Measurements from ENCODE around the gene CAV1. TPM values are rescaled to one million over a fixed set of nuclear protein-coding genes. Genes with fewer than 3 reads are reported as not detected.

CAV1 gene
- total RNA-seq, 1 donor: 1.5 TPM

GRCh38 chr7:116516324-116516723, 8.5 kb upstream of the CAV1 start:
- Histone ChIP-seq H3K27me3 (ENCODE audit: insufficient read depth, low read length) (peaks cover 35% of the 10 kb centered on the region), H3K4me1 (ENCODE audit: insufficient read depth, low read length) (no peaks in the 10 kb centered on the region), H3K9me3 (ENCODE audit: low read depth, low read length) (no peaks in the 10 kb centered on the region), H3K4me3 (ENCODE audit: low read length) (no peak overlapping the region)

DNA sequence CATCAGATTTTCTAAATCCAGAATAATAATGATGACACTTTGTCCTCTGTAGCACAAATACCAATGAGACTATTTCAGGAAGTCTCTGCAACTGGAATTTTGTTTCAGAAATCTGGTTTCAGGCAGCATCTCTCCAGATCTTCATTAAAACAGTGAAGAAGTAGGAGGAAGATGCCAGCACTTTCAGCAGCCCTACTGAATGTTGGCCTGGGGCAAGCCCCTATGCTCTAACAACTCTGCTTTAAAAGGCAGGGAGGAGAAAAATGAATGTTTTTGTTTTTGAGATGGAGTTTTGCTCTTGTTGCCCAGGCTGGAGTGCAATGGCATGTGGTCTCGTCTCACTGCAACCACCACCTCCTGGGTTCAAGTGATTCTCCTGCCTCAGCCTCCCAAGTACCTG, 7.2 kb upstream of the CAV1 start:
- Histone ChIP-seq H3K9me3 (ENCODE audit: low read depth, low read length) (no peaks in the 10 kb centered on the region), H3K4me3 (ENCODE audit: low read length) (no peak overlapping the region), H3K27me3 (ENCODE audit: insufficient read depth, low read length) (peaks cover 47% of the 10 kb centered on the region), H3K4me1 (ENCODE audit: insufficient read depth, low read length) (no peaks in the 10 kb centered on the region)

DNA sequence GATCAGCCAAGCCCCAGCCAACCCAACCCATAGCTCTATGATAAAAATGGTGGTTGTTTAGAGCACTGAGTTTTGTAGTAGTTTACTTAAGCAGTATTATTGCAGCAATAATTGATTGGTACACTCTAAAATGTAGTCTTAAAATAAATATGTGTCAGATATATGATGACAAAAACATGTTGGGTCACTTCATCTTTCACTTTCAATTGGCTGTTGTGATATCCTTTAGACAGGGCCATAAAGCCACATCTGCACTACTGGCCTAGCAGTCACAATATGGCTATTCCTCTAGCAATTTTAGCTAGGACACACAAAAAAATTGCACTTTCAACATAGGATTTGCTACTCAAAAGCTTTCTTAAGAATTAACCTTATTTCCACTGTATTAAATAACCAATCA, 5.9 kb upstream of the CAV1 start:
- Histone ChIP-seq H3K27me3 (ENCODE audit: insufficient read depth, low read length) (peaks cover 60% of the 10 kb centered on the region), H3K4me3 (ENCODE audit: low read length) (no peak overlapping the region), H3K9me3 (ENCODE audit: low read depth, low read length) (no peaks in the 10 kb centered on the region), H3K4me1 (ENCODE audit: insufficient read depth, low read length) (no peaks in the 10 kb centered on the region)

- Histone ChIP-seq H3K4me3 (ENCODE audit: low read length) (no peak overlapping the region), H3K4me1 (ENCODE audit: insufficient read depth, low read length) (peaks cover 17% of the 10 kb centered on the region), H3K9me3 (ENCODE audit: low read depth, low read length) (no peaks in the 10 kb centered on the region), H3K27me3 (ENCODE audit: insufficient read depth, low read length) (peaks cover 72% of the 10 kb centered on the region)
Observed at GRCh38 chr7:116521046-116521664, 3.7 kb upstream of the CAV1 start.

GRCh38 chr7:116522247-116522646, 2.6 kb upstream of the CAV1 start:
- H3K4me1 ChIP-seq (ENCODE audit: insufficient read depth, low read length): peaks cover 24% of the 10 kb centered on the region
- H3K9me3 ChIP-seq (ENCODE audit: low read depth, low read length): no peaks in the 10 kb centered on the region
- H3K4me3 ChIP-seq (ENCODE audit: low read length): no peak overlapping the region
- H3K27me3 ChIP-seq (ENCODE audit: insufficient read depth, low read length): peaks cover 75% of the 10 kb centered on the region

- Histone ChIP-seq H3K27me3 (ENCODE audit: insufficient read depth, low read length) (peaks cover 83% of the 10 kb centered on the region), H3K4me1 (ENCODE audit: insufficient read depth, low read length) (peaks cover 24% of the 10 kb centered on the region), H3K4me3 (ENCODE audit: low read length) (no peak overlapping the region), H3K9me3 (ENCODE audit: low read depth, low read length) (no peaks in the 10 kb centered on the region)
Observed at GRCh38 chr7:116524221-116524608, 621 bp upstream of the CAV1 start.

DNA sequence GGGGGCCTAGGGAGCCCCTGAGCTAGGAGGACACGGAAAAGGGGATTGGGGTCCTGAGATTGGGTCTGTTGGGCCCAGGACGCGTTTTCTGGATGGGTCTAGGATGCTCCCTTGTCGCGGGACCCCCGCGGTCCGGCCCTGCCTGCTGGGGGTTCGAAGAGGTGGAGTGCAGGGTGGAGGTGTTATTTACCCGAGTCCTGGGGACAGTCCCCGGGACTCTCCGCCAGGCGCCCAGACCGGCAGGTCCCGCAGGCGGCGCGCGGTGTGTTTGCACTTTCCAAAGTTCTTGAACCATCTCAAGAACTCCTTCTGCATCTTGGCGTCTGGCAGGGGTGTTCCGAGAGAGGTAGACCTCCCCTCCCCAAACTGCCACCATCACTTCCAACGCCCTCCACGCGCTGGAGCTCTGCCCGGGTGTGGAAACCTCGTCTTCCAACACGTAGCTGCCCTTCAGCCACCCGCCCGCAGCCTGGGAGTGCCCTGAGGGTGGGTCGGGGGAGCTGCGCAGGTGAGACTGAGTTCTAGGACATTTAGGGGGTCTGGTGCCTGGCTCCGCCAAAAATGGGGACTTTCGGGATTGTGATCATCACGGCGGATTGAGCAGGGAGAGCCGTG, 569 bp downstream of the CAV1 start:
- peaks cover 24% of the 10 kb centered on the region for H3K4me1 ChIP-seq (ENCODE audit: insufficient read depth, low read length)
- peaks cover 77% of the 10 kb centered on the region for H3K27me3 ChIP-seq (ENCODE audit: insufficient read depth, low read length)
- peak overlapping the region; percentile 30 for H3K4me3 ChIP-seq (ENCODE audit: low read length)
- no peaks in the 10 kb centered on the region for H3K9me3 ChIP-seq (ENCODE audit: low read depth, low read length)

DNA sequence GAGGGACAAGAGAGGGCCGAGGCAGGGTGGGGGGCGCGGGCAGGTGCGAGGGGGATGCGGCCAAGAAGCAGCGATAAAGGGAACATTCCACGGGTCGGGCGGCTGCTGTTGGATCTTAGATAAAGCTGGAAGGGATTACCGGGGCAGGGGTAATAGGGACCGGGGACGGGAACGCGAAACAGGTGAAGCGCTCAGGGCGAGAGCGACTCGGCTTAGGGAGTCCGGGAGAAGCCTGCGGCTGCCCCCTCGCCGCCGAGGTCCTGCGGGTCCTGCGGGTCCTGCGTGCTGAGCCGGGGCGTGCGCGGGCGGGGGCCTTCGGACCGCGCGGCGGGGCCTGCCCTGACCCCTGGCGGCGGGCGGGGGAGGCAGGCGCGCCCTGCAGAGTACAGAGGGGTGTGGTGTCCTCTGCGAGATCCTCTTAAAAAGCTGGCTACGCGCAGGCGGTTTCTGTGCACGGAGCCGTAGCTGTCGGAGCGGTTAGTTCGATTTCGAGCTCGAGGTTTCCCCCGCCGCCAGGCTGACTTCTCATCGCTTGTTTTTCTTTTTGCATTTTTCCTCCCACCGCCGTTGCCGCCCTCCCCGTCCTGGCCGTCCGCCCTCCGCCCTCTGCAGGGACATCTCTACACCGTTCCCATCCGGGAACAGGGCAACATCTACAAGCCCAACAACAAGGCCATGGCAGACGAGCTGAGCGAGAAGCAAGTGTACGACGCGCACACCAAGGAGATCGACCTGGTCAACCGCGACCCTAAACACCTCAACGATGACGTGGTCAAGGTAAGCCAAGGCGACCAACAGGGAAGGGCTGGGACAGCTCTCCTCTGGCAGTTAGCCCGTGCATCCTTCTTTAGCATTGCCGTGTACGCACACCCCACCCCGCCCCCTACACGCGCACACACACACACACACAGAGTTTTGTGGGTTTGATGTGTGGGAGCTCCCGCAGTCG, 1.4 kb downstream of the CAV1 start:
- Histone ChIP-seq H3K27me3 (ENCODE audit: insufficient read depth, low read length) (peaks cover 71% of the 10 kb centered on the region), H3K9me3 (ENCODE audit: low read depth, low read length) (no peaks in the 10 kb centered on the region), H3K4me3 (ENCODE audit: low read length) (peak overlapping the region; percentile 30), H3K4me1 (ENCODE audit: insufficient read depth, low read length) (peaks cover 24% of the 10 kb centered on the region)

- Histone ChIP-seq H3K9me3 (ENCODE audit: low read depth, low read length) (no peaks in the 10 kb centered on the region), H3K27me3 (ENCODE audit: insufficient read depth, low read length) (peaks cover 67% of the 10 kb centered on the region), H3K4me1 (ENCODE audit: insufficient read depth, low read length) (peaks cover 24% of the 10 kb centered on the region), H3K4me3 (ENCODE audit: low read length) (no peak overlapping the region)
Observed at GRCh38 chr7:116526897-116527296, 2.1 kb downstream of the CAV1 start.

- peaks cover 24% of the 10 kb centered on the region for H3K4me1 ChIP-seq (ENCODE audit: insufficient read depth, low read length)
- peaks cover 60% of the 10 kb centered on the region for H3K27me3 ChIP-seq (ENCODE audit: insufficient read depth, low read length)
- no peak overlapping the region for H3K4me3 ChIP-seq (ENCODE audit: low read length)
- H3K9me3 ChIP-seq (ENCODE audit: low read depth, low read length): no peaks in the 10 kb centered on the region
Observed at GRCh38 chr7:116527521-116527920, 2.7 kb downstream of the CAV1 start.

DNA sequence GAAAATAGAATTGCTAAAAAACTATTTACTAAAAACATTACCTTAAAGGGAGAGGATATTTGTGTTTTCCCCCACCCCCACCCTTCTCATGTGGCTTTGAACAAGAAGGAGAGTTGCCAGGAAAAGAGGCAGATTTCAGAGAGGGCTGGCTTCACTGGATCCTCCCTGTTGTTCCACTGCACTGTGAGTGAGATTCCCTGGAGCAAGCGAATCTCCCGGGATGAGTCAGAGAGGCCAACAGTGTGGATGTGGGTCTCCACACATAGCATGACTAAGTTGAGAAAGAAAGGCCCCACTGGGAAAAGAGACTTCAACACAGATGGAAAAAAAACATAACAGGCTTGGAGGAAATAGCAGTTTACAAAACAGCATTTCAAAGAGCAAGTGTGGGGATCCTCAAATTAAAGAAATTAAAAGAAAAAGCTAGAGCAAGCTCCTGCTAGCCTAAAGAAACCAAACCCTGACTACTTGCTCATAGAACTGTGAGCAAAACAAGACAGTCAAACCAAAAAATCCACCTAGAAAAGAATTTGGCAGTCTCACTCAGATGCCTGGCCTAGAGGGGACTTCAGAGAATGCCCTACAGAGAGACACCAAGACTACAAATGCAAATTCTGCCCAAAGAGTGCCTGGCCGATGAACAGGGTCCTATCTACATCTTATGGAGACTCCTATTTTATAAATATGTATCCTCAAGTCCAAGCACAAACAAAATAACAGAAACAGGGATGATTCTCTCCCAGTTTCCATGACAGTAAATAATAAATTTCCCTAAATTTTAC, 3.4 kb downstream of the CAV1 start:
- Histone ChIP-seq H3K27me3 (ENCODE audit: insufficient read depth, low read length) (peaks cover 54% of the 10 kb centered on the region), H3K4me1 (ENCODE audit: insufficient read depth, low read length) (peaks cover 24% of the 10 kb centered on the region), H3K4me3 (ENCODE audit: low read length) (no peak overlapping the region), H3K9me3 (ENCODE audit: low read depth, low read length) (no peaks in the 10 kb centered on the region)

- no peaks in the 10 kb centered on the region for H3K9me3 ChIP-seq (ENCODE audit: low read depth, low read length)
- H3K27me3 ChIP-seq (ENCODE audit: insufficient read depth, low read length): peaks cover 43% of the 10 kb centered on the region
- peaks cover 24% of the 10 kb centered on the region for H3K4me1 ChIP-seq (ENCODE audit: insufficient read depth, low read length)
- no peak overlapping the region for H3K4me3 ChIP-seq (ENCODE audit: low read length)
Observed at GRCh38 chr7:116529250-116529649, 4.4 kb downstream of the CAV1 start.

DNA sequence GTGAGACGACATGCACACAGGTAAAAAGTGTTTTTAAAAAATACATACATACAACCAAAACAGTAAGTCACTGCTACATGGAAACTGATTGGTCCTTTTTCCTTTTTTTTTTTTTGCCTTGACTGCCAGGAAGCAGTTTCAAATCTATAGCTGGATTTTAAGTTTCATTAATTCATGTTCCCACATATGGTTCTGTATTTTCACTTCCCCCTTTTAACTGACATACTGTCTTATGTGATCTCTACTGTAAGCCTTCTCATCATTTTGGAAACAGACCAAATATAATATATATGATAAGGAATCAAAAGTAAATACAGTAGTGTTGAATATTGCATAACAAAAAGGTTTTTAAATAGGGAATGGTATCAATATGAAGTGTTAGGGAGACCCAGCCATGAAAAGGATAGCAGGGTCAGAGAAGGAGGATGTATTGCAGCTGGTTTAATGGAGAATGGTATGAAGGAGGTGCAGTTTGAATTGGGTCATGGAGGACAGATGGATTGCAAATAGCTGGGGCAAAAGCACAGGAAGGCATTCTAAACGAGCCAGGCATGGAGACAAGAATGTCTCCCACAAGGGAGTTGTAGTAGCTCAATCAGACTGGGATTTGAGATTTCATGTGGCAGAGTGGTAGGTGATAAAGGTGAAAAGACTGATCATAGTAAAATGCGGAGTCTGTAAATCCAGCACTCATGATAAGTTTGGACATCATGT, 5.4 kb downstream of the CAV1 start:
- H3K27me3 ChIP-seq (ENCODE audit: insufficient read depth, low read length): peaks cover 34% of the 10 kb centered on the region
- H3K4me3 ChIP-seq (ENCODE audit: low read length): no peak overlapping the region
- peaks cover 15% of the 10 kb centered on the region for H3K4me1 ChIP-seq (ENCODE audit: insufficient read depth, low read length)
- no peaks in the 10 kb centered on the region for H3K9me3 ChIP-seq (ENCODE audit: low read depth, low read length)

- Histone ChIP-seq H3K9me3 (ENCODE audit: low read depth, low read length) (no peaks in the 10 kb centered on the region), H3K4me3 (ENCODE audit: low read length) (no peak overlapping the region), H3K27me3 (ENCODE audit: insufficient read depth, low read length) (peaks cover 17% of the 10 kb centered on the region), H3K4me1 (ENCODE audit: insufficient read depth, low read length) (no peaks in the 10 kb centered on the region)
Observed at GRCh38 chr7:116532102-116532688, 7.4 kb downstream of the CAV1 start.

Data from mononuclear cell (primary cell).